GM12872 (cell line): ENCODE results near the gene GDF2.

Source experiments
- CTCF ChIP-seq: IDR thresholded peaks from 3 replicates; pipeline ENCODE4 v1.5.1; 2011; ENCODE audit warnings: low read depth, mild to moderate bottlenecking, low read length, moderate library complexity; ENCODE audit not compliant: insufficient read depth

The GDF2 gene

GRCh38 chr10:47371629-47372485 is 49.6 kb downstream of the GDF2 start:
- no peak for TF ChIP-seq CTCF

GRCh38 chr10:47372726-47373125 is 50.5 kb downstream of the GDF2 start:
- no peak for TF ChIP-seq CTCF

GRCh38 chr10:47374611-47375536 is 52.6 kb downstream of the GDF2 start:
- TF ChIP-seq CTCF = no peak

- no peak for TF ChIP-seq CTCF
Measured at GRCh38 chr10:47376522-47377220, 54.4 kb downstream of the GDF2 start.
